ENCODE measurements around the gene GUCY2F. TPM values are rescaled to one million over a fixed set of nuclear protein-coding genes. Genes with fewer than 3 reads are reported as not detected.

The GUCY2F gene
- not detected for polyA plus RNA-seq (2012; ENCODE audit: low read depth, missing spikeins)

GRCh38 chrX:109481986-109482385, at the start of gene GUCY2F:
Gene GUCY2F, minus strand, starts transcription at chrX:109482086. Its CDS starts 6,150 bp downstream, at chrX:109475936.
- no peak for TF ChIP-seq PAX5 (IDR thresholded peaks at IDR 0.05; ENCODE audit: insufficient read depth, low read length, severe bottlenecking)
- no peak for TF ChIP-seq TAF1 (IDR thresholded peaks at IDR 0.05; ENCODE audit: low read depth, low read length)
- no peak for TF ChIP-seq POLR2AphosphoS5 (IDR thresholded peaks at IDR 0.05; ENCODE audit: low read depth, low read length)
- TF ChIP-seq POU2F2 (IDR thresholded peaks at IDR 0.05; ENCODE audit: low read depth, low read length) = no peak
- no peak for TF ChIP-seq POLR2A (IDR thresholded peaks at IDR 0.05; ENCODE audit: low read depth, low read length)
- no peak for TF ChIP-seq SPI1 (IDR thresholded peaks at IDR 0.05; ENCODE audit: low read depth, low read length)
- DNase-seq (ENCODE audit: insufficient read length, low spot score) (no peak), FAIRE-seq (no peak)

DNA sequence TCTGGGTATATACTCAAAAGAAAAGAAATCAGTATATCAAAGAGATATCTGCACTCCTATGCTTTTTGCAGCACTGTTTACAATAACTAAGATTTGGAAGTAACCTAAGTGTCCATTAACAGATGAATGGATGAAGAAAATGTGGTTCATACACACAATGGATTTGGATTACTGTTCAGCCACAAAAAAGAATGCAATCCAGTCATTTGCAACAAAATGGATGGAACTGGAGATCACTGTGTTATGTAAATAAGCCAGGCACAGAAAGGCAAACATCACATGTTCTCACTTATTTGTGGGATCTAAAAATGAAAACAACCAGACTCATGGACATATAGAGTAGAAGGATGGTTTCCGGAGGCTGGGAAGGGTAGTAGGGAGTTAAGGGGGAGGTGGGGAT, 37.1 kb upstream of the GUCY2F start:
- no peak for TF ChIP-seq SPI1 (IDR thresholded peaks at IDR 0.05; ENCODE audit: low read depth, low read length)
- no peak for TF ChIP-seq POLR2A (IDR thresholded peaks at IDR 0.05; ENCODE audit: low read depth, low read length)
- TF ChIP-seq TAF1 (IDR thresholded peaks at IDR 0.05; ENCODE audit: low read depth, low read length) = no peak
- no peak for TF ChIP-seq PAX5 (IDR thresholded peaks at IDR 0.05; ENCODE audit: insufficient read depth, low read length, severe bottlenecking)
- no peak for TF ChIP-seq POLR2AphosphoS5 (IDR thresholded peaks at IDR 0.05; ENCODE audit: low read depth, low read length)
- no peak for TF ChIP-seq POU2F2 (IDR thresholded peaks at IDR 0.05; ENCODE audit: low read depth, low read length)

DNA sequence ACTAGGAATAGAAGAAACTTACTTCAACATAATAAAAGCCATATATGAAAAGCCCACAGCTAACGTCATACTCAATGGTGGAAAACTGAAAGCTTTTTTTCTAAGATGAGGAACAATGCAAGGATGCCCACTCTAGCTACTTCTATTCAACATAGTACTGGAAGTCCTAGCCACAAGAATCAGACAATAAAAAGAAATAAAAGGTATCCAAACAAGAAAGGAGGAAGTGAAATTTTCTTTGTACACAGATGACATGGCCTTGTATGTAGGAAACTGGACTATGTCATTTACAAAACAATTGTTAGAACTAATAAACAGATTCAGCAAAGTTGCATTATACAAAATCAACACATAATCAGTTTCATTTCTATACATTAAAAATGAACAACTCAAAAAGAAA, 29.2 kb upstream of the GUCY2F start:
- TF ChIP-seq POLR2AphosphoS5 (IDR thresholded peaks at IDR 0.05; ENCODE audit: low read depth, low read length) (no peak), SPI1 (IDR thresholded peaks at IDR 0.05; ENCODE audit: low read depth, low read length) (peak; percentile 78), POU2F2 (IDR thresholded peaks at IDR 0.05; ENCODE audit: low read depth, low read length) (no peak)
- DNase-seq (ENCODE audit: insufficient read length, low spot score) (no peak), FAIRE-seq (no peak)

More for the DNA sequence above, 37.1 kb upstream of the GUCY2F start:
- DNase-seq (ENCODE audit: insufficient read length, low spot score) (no peak), FAIRE-seq (no peak)

DNA sequence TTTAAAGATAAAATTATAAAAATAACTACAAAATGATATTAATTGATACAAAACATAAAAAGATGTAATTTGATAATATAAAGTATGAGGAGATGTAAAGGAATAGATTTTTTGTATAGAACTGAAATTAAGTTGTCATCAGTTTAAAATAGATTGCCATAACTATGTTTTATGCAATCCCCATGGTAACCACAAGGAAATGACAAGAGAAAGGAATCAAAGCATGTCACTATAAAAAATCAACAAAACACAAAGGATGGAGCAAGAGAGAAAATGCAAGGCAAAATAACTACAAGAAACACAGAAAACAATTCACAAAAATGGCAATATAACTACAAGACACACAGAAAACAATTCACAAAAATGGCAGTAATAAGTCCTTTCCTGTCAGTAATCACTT, 27.0 kb upstream of the GUCY2F start:
- TF ChIP-seq SPI1 (IDR thresholded peaks at IDR 0.05; ENCODE audit: low read depth, low read length) = no peak
- no peak for TF ChIP-seq POU2F2 (IDR thresholded peaks at IDR 0.05; ENCODE audit: low read depth, low read length)
- no peak for TF ChIP-seq POLR2AphosphoS5 (IDR thresholded peaks at IDR 0.05; ENCODE audit: low read depth, low read length)
- FAIRE-seq = no peak
- DNase-seq (ENCODE audit: insufficient read length, low spot score) = no peak

DNA sequence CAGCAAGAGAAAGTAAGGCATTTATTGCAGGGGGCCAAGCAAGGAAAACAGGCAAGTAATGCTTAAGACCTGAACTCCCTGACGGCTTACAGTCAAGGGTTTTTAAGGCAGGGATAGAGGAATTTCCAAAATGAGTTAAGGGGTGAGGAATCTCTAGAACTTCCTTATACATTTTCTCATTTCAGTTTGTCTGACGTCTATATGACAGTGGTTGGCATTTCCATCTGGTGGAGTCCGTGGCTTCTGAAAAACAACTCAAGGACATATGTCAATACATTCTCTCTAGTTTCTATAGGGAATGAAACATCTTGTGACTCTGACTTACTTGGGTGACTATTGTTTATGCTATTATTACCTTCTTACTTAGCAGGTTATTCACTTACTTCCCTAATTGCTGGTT, 19.3 kb upstream of the GUCY2F start:
- DNase-seq (ENCODE audit: insufficient read length, low spot score) (no peak), FAIRE-seq (no peak)
- no peak for TF ChIP-seq POLR2A (IDR thresholded peaks at IDR 0.05; ENCODE audit: low read depth, low read length)

- TF ChIP-seq POU2F2 (IDR thresholded peaks at IDR 0.05; ENCODE audit: low read depth, low read length) = no peak
- no peak for TF ChIP-seq SPI1 (IDR thresholded peaks at IDR 0.05; ENCODE audit: low read depth, low read length)
- no peak for TF ChIP-seq PAX5 (IDR thresholded peaks at IDR 0.05; ENCODE audit: insufficient read depth, low read length, severe bottlenecking)
- no peak for DNase-seq (ENCODE audit: insufficient read length, low spot score)
- no peak for FAIRE-seq
Observed at GRCh38 chrX:109498434-109498833, 16.5 kb upstream of the GUCY2F start.

- TF ChIP-seq TAF1 (IDR thresholded peaks at IDR 0.05; ENCODE audit: low read depth, low read length) = no peak
- TF ChIP-seq PAX5 (IDR thresholded peaks at IDR 0.05; ENCODE audit: insufficient read depth, low read length, severe bottlenecking) = no peak
- TF ChIP-seq POLR2A (IDR thresholded peaks at IDR 0.05; ENCODE audit: low read depth, low read length) = no peak
- TF ChIP-seq SPI1 (IDR thresholded peaks at IDR 0.05; ENCODE audit: low read depth, low read length) = no peak
- no peak for TF ChIP-seq POU2F2 (IDR thresholded peaks at IDR 0.05; ENCODE audit: low read depth, low read length)
- TF ChIP-seq POLR2AphosphoS5 (IDR thresholded peaks at IDR 0.05; ENCODE audit: low read depth, low read length) = no peak
- FAIRE-seq (no peak), DNase-seq (ENCODE audit: insufficient read length, low spot score) (no peak)
Observed at GRCh38 chrX:109489174-109489573, 7.3 kb upstream of the GUCY2F start.

GRCh38 chrX:109487640-109488039, 5.8 kb upstream of the GUCY2F start:
- DNase-seq (ENCODE audit: insufficient read length, low spot score) (no peak), FAIRE-seq (no peak)
- TF ChIP-seq SPI1 (IDR thresholded peaks at IDR 0.05; ENCODE audit: low read depth, low read length) (peak; percentile 89), TAF1 (IDR thresholded peaks at IDR 0.05; ENCODE audit: low read depth, low read length) (no peak)

GRCh38 chrX:109485470-109486340, 3.8 kb upstream of the GUCY2F start:
- no peak for DNase-seq (ENCODE audit: insufficient read length, low spot score)
- peak; percentile 95 for FAIRE-seq
- TF ChIP-seq POLR2A (IDR thresholded peaks at IDR 0.05; ENCODE audit: low read depth, low read length) (no peak), SPI1 (IDR thresholded peaks at IDR 0.05; ENCODE audit: low read depth, low read length) (no peak), TAF1 (IDR thresholded peaks at IDR 0.05; ENCODE audit: low read depth, low read length) (no peak), POU2F2 (IDR thresholded peaks at IDR 0.05; ENCODE audit: low read depth, low read length) (no peak), PAX5 (IDR thresholded peaks at IDR 0.05; ENCODE audit: insufficient read depth, low read length, severe bottlenecking) (no peak), POLR2AphosphoS5 (IDR thresholded peaks at IDR 0.05; ENCODE audit: low read depth, low read length) (no peak)

GRCh38 chrX:109484886-109485285, 3.0 kb upstream of the GUCY2F start:
- TF ChIP-seq PAX5 (IDR thresholded peaks at IDR 0.05; ENCODE audit: insufficient read depth, low read length, severe bottlenecking) = no peak
- TF ChIP-seq TAF1 (IDR thresholded peaks at IDR 0.05; ENCODE audit: low read depth, low read length) = no peak
- no peak for TF ChIP-seq SPI1 (IDR thresholded peaks at IDR 0.05; ENCODE audit: low read depth, low read length)
- no peak for TF ChIP-seq POLR2A (IDR thresholded peaks at IDR 0.05; ENCODE audit: low read depth, low read length)
- no peak for TF ChIP-seq POU2F2 (IDR thresholded peaks at IDR 0.05; ENCODE audit: low read depth, low read length)
- no peak for TF ChIP-seq POLR2AphosphoS5 (IDR thresholded peaks at IDR 0.05; ENCODE audit: low read depth, low read length)
- DNase-seq (ENCODE audit: insufficient read length, low spot score) (no peak), FAIRE-seq (peak; percentile 62)
